CD4-positive, alpha-beta T cell treated with Interleukin-17A for 1 hour (primary cell): ENCODE measurements around the gene LYSET.
"Not testable (repeated sequence)": the region's sequence is repeated elsewhere in the genome, so short reads cannot be mapped to it uniquely, and the experiment has no call there.

Experiments used
- DNase-seq: peaks from one replicate; pipeline ENCODE4 v3.0.0-alpha.2; 2020

LYSET gene, protein sequence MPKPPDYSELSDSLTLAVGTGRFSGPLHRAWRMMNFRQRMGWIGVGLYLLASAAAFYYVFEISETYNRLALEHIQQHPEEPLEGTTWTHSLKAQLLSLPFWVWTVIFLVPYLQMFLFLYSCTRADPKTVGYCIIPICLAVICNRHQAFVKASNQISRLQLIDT

DNA sequence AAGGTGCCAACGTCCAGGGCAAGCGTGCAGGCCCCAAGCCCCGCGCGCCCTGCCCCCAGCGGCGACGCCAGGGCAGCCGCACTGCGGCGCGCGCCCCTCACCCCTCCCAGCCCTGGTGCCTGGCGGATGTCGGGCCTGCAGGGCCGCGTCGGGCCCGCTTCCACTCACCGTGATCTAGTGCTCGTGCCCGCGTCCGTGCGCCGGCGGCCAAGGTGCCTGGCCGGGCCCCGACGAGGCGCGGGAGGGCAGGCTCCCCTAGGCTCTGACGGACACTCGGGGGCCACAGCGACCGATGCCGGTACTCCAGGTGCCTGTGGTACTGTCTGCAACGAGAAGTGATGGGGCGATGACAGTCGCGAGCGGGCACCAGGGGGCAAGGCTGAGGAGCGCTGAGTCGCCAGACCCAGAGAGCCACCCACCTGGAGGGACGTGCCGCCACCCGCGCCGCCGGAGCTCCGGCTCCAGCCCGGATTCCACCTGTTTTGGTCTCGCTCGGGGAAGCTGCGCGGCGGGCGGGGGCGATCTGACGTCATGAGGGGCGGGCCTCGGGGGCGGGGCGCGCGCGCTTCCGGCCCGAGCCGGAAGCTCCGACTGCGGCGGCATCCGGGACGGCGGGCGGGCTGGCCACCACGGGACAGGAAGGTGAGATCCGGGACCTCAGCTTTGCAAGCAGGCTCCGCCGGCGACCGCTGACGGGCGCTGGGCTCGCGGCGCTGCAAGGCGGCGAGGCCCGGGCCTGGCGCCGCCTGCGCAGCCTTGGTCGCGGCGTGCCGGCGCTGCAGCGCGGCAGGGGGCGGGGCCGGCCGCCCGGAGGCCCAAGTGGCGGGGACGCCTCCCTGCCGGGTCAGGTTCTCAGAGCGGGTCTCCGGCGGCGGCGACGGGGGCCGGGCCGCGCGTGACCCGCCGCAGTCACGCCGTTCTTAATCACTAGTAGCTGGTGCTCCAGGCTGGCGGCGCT lies at the start of gene LYSET, which contains the start of gene MOAP1:
LYSET (plus strand) TSS at position 927 of the 958 bp plus-strand sequence. CDS start 89 bp downstream, outside the sequence.
MOAP1 (minus strand) TSS at position 507 of the 958 bp plus-strand sequence. CDS start 655 bp downstream, outside the sequence.
- DNase-seq = peak; percentile 94

GRCh38 chr14:93135399-93135798 lies 49.7 kb upstream of the LYSET start:
- DNase-seq = no peak

DNA sequence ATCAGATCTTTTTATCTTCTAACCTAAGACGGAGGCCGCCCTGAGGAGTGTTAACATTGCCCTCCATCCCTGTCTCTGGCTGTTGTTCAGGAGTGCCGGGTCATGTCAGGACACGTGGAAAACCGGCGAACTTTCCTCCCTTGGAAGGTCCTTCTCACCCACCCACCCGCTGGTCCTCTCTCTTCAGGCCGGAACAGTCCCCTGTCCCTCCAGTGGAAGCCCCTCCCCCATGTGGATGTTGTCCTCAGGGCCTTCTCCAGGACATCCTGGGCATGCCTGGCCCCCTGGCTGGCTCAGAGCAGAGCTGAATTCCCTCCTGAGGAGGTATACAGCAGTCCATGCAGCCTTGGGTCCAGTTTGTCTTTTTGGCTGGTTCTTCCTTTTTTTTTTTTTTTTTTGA lies 49.1 kb upstream of the LYSET start:
- DNase-seq = no peak

DNA sequence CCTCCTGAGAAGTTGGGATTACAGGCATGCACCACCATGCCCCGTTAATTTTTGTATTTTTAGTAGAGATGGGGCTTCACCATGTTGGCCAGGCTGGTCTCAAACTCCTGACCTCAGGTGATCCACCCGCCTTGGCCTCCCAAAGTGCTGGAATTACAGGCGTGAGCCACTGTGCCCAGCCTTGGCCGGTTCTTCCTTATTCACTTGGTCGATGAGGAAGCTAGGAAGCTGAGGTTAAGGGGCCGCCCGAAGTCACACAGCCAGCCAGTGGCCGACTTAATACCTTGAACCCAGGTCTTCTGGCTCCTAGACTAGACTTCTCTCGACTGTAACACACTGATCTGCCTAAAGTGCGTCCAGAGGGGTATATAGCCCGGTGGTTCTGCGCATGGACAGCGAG lies 48.6 kb upstream of the LYSET start:
- not testable (repeated sequence) for DNase-seq

DNA sequence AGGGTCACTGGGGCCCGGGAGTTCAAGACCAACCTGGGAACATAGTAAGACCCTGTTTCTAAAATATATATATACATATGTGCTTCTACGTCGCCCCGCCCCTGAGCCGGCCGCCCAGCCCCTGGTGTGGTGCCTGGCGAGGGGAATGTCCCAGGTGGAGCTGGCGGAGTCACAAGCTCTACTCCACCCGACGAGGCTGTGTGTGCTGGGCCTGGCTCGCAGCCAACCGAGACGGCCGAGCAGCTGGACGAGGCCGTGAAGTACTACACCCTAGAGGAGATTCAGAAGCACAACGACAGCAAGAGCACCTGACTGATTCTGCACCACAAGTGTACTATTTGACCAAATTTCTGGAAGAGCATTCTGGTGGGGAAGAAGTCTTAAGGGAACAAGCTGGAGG lies 47.3 kb upstream of the LYSET start:
- DNase-seq = no peak

GRCh38 chr14:93142854-93143652 lies 42.1 kb upstream of the LYSET start:
- DNase-seq = no peak

DNA sequence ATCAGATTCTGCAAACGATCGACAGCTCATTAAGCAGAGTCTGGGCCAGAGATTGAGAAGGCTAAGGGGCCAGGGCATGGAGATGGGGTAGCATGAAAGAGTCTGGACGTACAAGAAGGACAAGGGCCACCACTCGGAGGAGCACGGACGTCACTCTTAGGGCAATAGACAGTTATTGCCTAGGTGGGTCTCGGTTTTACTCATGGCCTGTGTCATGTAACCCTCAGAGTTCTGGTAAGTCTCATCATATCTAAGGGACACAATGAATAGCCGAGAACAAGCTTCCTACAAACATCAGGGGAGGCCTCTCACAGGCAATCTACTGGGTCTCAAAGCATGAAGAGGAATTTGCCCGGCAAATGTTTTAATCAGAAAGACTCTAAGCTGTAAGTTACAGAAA lies 39.0 kb upstream of the LYSET start:
- no peak for DNase-seq

- DNase-seq = no peak
These were observed 36.1 kb upstream of the LYSET start for GRCh38 chr14:93148979-93149378.

- DNase-seq = no peak
These were observed 34.6 kb upstream of the LYSET start for GRCh38 chr14:93150227-93151208.

DNA sequence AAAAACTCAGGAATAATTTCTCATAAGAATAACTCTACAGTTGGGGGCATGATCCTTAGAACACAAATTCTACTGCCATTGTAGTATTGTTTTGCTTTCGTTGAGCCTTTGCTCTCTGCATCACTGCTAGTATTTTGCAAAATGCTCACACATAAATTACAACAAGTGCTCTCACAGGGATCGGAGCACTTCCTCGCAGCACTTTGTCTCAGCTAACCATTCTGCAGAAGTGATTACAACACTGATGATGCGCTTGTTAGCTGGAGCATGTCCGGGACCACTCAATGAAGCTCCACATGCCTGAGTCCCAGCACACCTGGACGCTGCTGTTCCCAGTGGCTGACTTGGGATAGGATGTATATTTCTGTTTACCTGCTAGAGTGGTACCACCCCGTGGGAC lies 32.0 kb upstream of the LYSET start:
- no peak for DNase-seq

GRCh38 chr14:93155667-93156066 lies 29.4 kb upstream of the LYSET start:
- no peak for DNase-seq

DNA sequence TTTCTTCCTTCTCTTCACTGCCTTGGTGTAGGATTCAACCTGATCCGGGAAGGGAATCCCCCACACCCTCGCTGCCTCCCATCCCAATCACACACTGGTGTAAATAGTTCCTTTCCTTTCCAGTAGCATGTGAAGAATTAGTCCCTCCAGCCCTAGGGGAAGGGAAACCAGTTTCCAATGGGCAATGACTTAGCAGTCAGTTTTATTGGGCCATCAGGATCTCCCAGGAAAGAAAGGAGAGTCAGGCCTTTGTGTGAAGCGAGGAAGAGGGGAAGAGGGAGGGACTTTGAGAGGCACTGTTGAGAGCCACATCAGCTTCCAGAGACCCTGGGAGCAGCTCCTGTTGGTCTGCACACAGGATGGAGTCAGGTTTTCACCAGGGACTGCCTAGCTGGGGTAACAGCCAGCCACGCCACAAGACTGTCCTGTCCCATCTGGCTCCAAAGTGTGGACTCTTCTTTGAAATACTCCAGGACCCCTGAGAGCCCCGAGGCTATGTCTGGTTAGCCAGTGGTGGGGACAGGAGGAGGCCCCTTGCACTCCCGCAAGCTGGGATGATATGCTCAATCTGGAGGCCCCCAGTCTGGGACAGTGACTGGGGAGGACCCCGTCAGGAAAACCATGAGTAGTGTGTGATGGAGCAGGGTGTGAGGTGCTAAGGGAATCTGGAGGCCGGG lies 28.3 kb upstream of the LYSET start:
- DNase-seq = no peak

- DNase-seq = not testable (repeated sequence)
These were observed 26.8 kb upstream of the LYSET start for GRCh38 chr14:93158349-93158748.

DNA sequence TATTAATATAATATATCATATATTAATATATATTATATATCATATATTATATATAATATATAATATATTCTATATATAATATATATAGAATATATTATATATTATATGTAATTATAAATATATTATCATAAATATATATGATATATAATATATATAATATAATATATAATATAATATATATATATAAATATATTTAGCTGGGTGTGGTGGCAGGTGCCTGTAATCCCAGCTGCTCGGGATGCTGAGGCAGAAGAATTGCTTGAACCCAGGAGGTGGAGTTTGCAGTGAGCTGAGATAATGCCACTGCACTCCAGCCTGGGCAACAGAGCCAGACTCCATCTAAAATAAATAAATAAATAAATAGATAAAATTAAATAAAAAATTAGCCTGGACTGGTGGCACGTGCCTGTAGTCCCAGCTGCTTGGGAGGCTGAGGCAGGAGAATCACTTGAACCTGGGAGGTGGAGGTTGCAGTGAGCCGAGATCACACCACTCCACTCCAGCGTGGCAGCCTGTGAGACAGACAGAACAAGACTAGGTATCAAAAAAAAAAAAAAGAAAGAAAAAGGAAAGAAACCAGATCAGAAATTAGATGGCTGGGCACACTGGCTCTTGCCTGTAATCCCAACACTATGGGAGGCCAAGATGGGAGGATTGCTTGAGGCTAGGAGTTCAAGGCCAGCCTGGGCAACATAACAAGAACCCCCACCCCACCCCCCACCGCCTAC lies 25.3 kb upstream of the LYSET start:
- not testable (repeated sequence) for DNase-seq

GRCh38 chr14:93160353-93160801 lies 24.7 kb upstream of the LYSET start:
- DNase-seq = no peak

DNA sequence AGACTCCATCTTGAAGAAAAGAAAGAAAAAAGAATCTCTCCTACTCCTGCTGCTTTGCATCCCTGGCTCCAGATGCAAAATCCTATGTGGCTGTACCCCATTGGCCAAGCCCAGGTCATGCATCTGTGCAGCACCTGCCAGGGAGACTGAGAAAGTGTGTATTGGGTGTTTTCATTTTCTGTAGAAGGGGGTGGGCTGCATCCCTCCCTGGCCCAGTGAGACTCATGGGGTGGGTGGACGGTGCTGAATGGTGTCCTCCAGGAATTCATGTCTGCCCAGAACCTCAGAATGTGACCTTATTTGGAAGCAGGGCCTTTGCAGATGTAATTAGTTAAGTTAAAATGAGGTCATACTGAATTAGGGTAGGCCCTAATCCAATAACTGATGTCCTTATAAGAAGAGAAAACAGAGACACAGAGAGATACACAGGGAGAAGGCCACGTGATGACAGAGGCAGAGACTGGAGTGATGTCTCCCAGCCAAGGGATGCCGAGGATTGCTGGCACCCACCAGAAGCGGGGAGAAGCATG lies 23.6 kb upstream of the LYSET start:
- no peak for DNase-seq

DNA sequence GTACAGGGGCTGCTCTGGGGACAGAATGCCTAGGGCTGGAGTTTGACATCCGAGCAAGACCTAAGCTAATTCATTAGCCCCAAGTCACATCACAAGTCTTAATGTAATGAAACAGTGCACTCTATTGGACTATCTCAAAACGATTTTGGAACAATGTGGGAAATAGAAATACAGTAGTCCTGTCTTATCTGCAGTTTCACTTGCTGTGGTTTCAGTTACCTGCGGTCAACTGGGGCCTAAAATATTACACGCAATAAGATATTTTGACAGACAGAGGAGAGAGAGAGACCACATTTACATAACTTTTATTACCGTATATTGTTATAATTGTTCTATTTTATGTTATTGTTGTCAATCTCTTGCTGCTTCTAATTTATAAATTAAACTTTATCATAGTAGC lies 21.6 kb upstream of the LYSET start:
- no peak for DNase-seq

DNA sequence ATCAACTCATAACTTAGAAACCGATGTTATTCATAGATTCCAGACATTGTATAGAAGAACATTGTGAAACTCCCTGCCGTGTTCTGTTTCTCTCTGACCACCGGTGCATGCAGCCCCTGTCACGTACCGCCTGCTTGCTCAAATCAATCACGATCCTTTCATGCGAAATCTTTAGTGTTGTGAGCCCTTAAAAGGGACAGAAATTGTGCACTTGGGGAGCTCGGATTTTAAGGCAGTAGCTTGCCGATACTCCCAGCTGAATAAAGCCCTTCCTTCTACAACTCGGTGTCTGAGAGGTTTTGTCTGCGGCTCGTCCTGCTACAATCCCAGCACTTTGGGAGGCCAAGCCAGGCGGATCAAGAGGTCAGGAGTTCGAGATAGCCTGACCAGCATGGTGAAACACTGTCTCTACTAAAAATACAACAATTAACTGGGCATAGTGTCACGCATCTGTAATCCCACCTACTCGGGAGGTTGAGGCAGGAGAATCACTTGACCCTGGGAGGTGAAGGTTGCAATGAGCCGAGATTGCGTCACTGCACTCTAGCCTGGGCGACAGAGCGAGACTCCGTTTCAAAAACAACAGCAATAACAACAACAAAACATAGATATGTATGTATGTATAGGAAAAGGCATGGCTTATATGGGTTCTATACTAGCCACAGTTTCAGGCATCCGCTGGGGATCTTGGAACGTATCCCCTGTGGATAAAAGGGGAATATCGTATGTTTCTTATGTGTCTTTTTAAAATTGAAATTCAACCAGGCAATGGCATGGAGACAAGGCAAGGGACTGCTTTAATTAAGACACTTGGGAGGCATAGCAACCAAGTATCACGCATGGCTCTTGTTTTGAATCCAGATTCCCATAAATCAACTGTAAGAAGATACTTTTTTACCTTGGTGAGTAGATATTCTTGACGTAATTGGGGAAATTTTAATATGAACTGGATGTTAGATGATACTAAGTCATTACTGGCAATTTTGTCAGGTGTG lies 19.5 kb upstream of the LYSET start:
- not testable (repeated sequence) for DNase-seq

- DNase-seq = not testable (repeated sequence)
These were observed 16.5 kb upstream of the LYSET start for GRCh38 chr14:93168610-93169009.
